DMS79 treated with DMSO at 0.1 percent for 48 hours (cell line): Measurements from ENCODE around the gene KCTD1.
"Not testable (repeated sequence)": the region's sequence is repeated elsewhere in the genome, so short reads cannot be mapped to it uniquely, and the experiment has no call there.

Source experiments
- DNase-seq: peaks from one replicate; lab custom pipeline; 2025; lab: John Stamatoyannopoulos, UW

The KCTD1 gene

GRCh38 chr18:26457611-26458353, 90.6 kb downstream of the KCTD1 start:
- DNase-seq: no peak

- no peak for DNase-seq
Measured at GRCh38 chr18:26457195-26457594, 91.2 kb downstream of the KCTD1 start.

GRCh38 chr18:26456070-26456491, 92.3 kb downstream of the KCTD1 start:
- no peak for DNase-seq

- no peak for DNase-seq
Measured at GRCh38 chr18:26455639-26456038, 92.7 kb downstream of the KCTD1 start.

- DNase-seq: no peak
Measured at GRCh38 chr18:26454616-26455015, 93.7 kb downstream of the KCTD1 start.

GRCh38 chr18:26454192-26454591, 94.2 kb downstream of the KCTD1 start:
- no peak for DNase-seq

GRCh38 chr18:26453386-26453901, 94.9 kb downstream of the KCTD1 start:
- no peak for DNase-seq

GRCh38 chr18:26450989-26451682, 97.2 kb downstream of the KCTD1 start:
- no peak for DNase-seq

GRCh38 chr18:26448714-26449159, 99.6 kb downstream of the KCTD1 start:
- DNase-seq: no peak

- no peak for DNase-seq
Measured at GRCh38 chr18:26443853-26444252, 104.5 kb downstream of the KCTD1 start.

- DNase-seq: no peak
Measured at GRCh38 chr18:26442126-26442525, 106.2 kb downstream of the KCTD1 start.

- DNase-seq: no peak
Measured at GRCh38 chr18:26440644-26441043, 107.7 kb downstream of the KCTD1 start.

- no peak for DNase-seq
Measured at GRCh38 chr18:26439537-26439936, 108.8 kb downstream of the KCTD1 start.

GRCh38 chr18:26438980-26439379, 109.4 kb downstream of the KCTD1 start:
- DNase-seq: no peak

- not testable (repeated sequence) for DNase-seq
Measured at GRCh38 chr18:26437634-26438033, 110.7 kb downstream of the KCTD1 start.

GRCh38 chr18:26436176-26437051, 111.9 kb downstream of the KCTD1 start:
- DNase-seq: no peak

GRCh38 chr18:26435415-26436095, 112.8 kb downstream of the KCTD1 start:
- DNase-seq: no peak

GRCh38 chr18:26434887-26435286, 113.5 kb downstream of the KCTD1 start:
- DNase-seq: no peak

- no peak for DNase-seq
Measured at GRCh38 chr18:26432651-26433424, 115.5 kb downstream of the KCTD1 start.

GRCh38 chr18:26429535-26430226, 118.7 kb downstream of the KCTD1 start:
- DNase-seq: peak; percentile 32
